GM18867 (cell line): ENCODE results near the gene PKD2L2.
"Not testable (repeated sequence)": the region's sequence is repeated elsewhere in the genome, so short reads cannot be mapped to it uniquely, and the experiment has no call there.

ENCODE experiments used
- ATAC-seq: cut with Tn5 transposase; IDR thresholded peaks from one replicate; pipeline ENCODE4 v1.9.1; 2021; ENCODE audit warnings: mild to moderate bottlenecking, moderate library complexity; ENCODE audit not compliant: unreplicated experiment

Gene PKD2L2

DNA sequence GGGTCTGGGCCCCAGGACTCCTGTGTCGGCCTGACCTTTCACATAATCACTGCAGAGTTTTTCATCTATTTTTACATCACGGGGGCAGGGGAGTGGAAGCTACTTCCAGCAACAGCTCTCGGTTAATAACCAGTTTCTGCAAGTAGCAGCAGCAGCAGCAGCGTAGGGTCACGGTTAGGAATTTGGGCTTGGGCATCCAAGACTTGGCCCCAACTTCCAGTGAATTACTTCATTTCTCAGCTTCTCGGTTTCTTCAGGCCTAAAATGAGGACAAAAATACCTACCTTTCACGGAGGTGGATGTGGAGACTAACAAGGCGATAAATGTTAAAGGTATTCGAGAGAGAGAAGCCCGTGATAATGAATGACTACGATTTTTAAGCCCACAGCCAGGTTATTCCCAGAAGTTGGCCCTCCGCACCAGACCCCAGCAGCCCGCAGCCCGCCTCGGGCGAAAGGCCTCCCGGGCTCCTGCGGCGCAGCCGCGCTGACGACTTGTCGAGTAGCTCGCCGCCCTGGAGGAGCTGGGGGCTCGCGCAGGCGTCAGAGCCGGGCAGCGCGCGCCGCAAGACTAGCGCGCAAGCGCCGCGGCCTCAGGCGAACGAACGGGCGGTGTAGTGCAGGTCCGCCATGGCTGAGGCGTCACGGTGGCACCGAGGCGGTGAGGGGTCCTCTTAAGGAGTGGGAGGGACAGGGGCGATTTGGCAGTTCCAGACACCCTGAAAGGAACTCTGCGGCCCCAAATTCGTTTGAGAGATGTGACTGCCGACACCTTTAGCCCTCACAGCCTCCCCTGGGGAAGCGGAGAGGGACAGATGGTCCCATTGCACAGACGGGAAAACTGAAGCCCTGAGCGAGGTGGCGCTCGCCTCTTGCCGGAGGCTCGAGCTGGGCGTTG is at the start of gene PKD2L2:
PKD2L2 (plus strand) TSS at position 595 of the 897 bp plus-strand sequence; CDS start at position 630, 35 bp downstream.
- ATAC-seq, result peak; percentile 95

GRCh38 chr5:137842296-137842695 is 47.0 kb upstream of the PKD2L2 start:
- peak; percentile 46 for ATAC-seq

- no peak for ATAC-seq
These were observed 45.5 kb upstream of the PKD2L2 start for GRCh38 chr5:137843676-137844299.

DNA sequence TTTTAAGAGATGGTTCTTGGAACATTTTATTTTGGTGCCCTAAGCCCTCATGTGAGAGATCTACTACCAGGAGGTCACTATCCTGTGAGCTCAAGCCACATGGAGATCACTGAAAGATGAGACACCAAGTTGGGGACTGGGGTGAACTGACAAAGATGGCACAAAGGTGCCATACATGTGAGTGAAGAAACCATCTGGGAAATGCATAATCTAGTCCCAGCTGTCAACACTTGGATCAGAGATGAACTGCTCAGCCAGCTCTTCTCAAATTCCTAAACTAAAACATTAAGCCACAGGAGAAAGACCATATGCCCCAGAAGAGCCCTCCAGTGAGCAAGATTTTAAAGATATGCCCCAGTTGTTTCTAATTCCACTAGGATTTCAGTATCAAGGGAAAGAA is 43.8 kb upstream of the PKD2L2 start:
- ATAC-seq, result no peak

DNA sequence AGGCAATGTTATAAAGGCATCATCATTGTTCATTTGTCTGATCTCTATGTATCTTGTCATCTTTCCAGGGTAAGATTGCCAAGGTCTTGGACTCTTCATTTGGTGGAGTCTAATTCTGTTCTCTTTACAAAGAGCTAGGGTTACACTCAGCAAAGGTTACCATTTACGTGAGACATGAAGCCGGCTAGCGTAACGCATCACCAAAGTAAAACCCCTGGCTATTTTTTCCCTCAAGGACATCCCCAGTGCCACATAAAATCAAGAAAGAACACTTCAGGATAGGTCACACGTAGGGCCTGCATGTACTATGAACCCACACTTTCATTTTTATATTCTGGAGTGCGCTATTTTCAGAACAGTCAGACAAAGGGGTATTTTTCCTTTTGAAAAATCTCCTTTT is 41.6 kb upstream of the PKD2L2 start:
- no peak for ATAC-seq

- ATAC-seq, result not testable (repeated sequence)
These were observed 36.1 kb upstream of the PKD2L2 start for GRCh38 chr5:137853165-137853564.

GRCh38 chr5:137856201-137856600 is 33.1 kb upstream of the PKD2L2 start:
- peak; percentile 71 for ATAC-seq

DNA sequence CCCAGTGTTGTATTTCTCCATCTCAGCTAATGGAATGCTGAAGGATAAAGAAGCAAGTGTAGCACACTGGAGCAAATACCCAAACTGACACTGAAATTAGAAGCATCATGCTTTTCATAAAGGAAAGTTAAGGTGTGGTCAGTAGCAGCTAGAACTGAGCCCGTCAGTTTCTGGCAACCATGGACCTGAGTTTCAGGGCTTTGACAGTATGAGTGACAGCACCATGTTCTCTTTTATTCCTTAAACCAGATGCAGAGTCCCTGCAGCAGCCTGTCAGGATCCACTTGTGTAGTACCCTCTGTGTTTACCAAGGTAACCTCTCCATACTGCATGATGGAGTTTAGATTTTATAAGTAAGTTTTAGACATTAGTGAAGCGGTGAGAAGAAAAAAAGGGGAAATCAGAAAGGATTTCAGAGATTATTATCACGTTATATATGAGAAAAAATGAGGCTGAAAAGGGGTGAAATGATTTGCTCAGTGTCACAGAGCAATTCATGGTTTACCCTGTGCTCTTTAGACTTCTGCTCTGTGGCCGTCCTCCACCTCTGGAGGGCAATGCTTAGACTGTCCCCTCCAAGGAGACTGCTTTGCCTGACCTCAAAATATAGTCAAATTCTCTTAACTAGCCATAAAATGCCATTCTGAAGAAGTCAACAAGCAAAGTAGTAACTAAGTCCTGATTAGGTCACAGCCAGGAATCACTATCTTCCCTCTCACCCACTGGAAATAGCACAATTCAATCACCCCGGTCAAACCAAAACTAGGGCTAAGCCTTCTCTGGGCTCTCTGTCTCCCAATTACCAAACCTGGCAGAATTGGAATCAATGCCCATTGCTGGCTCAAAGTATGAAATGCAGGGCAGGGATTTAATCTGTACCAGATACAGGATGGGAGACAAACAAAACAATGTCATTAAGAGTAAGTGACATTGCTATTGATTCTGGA is 32.1 kb upstream of the PKD2L2 start:
- ATAC-seq, result no peak

- peak; percentile 84 for ATAC-seq
These were observed 30.9 kb upstream of the PKD2L2 start for GRCh38 chr5:137858223-137858916.

DNA sequence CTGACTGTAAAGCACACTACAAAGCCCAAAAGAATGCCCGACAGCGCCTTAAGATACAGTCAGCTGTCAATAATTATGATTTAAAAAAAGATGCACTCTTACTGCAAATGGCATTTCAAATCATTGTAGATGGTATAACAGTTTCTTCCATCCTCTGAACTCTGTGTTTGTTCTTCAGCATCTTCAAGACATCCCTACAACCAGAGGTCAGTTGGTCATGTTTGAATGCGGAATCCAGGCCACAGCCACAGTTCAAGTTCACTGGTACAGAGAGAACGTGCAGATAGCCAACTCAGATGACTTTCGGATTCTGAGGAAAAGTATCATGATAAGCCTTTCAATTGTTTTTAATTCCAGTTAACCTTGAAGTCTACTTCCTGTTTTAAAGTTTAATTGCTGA is 30.3 kb upstream of the PKD2L2 start:
- ATAC-seq, result no peak

- ATAC-seq, result no peak
These were observed 27.0 kb upstream of the PKD2L2 start for GRCh38 chr5:137862251-137862650.

GRCh38 chr5:137863653-137864052 is 25.6 kb upstream of the PKD2L2 start:
- not testable (repeated sequence) for ATAC-seq

DNA sequence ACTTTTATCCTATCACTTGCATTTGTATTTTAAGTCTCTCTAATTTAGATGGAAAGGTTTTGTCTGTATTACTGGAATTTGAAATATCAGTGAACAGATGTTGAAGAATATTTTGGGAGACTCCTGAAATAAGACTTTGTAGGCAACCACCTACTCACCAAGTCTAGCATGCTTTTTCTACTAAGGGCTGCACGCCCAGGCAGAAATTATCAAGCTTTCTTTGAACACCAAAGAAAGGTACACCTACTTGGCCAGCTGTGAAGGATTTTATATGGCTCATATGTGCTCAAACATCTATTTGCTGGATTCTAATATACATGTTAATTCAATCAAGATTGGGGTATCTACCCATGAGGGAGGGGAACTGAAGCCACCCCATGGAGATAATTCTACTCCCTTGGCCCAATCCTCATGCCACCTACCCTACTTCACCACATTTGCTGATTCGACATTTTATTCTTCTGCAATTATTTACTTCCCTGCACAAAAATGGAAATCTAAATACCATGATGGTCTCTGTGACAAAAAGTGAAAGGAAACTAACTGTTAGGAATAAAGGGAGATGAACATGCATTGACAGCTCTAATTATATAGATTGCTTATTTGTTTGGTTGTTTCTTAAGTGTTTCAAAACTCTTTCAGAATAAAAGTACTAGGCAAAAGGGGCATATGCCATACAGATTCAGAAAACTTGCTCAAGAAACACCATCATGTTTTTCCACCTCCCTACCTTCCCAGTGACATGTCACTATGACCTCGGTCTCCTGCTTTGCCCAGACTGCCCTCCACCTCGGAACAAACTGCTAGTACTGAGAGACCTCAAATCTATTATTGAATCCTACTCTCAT is 22.5 kb upstream of the PKD2L2 start:
- no peak for ATAC-seq

DNA sequence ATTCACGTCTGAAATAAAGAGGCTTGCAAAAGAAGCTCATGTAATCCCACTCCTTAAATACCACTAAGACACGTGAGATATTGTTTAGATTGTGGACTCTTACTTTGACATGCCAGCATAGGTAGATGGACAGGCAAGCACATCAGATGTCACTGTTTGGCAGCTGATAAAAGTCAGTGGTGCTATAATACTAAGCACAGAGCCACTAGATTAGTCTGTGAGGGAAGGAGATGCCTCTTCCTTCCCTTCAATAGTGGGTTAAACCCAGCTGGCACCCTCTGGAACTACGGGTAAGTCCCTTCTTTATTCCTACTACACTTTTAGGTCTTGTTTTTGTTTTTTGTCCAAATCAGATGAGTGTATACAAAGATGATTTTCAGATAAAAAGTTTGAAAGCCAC is 21.6 kb upstream of the PKD2L2 start, which contains the start of gene MYOT:
MYOT (plus strand) TSS at position 197 of the 400 bp plus-strand sequence. CDS start 2,792 bp downstream, outside the sequence.
- ATAC-seq, result no peak

- ATAC-seq, result no peak
These were observed 18.5 kb upstream of the PKD2L2 start for GRCh38 chr5:137870647-137871339.

GRCh38 chr5:137871571-137871970 is 17.7 kb upstream of the PKD2L2 start:
- ATAC-seq, result no peak

DNA sequence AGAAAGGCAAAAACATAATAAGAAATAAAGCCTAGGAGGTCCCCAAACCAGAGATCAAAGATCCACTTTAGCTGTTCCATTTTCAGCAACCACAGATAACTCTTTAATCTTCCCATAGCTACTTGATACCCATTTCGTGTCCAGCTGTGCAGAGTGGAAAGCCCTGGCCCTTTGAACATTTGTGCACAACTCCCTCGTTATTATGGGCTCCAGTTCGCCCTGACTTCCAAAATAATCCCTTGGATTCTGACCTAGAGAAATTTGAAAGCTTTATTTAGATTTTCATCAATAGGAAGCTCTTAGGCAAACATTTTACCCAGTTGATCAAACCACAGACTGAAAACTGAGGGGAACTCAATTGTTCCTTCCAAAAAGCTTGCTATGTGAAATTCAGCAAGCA is 16.8 kb upstream of the PKD2L2 start:
- no peak for ATAC-seq

DNA sequence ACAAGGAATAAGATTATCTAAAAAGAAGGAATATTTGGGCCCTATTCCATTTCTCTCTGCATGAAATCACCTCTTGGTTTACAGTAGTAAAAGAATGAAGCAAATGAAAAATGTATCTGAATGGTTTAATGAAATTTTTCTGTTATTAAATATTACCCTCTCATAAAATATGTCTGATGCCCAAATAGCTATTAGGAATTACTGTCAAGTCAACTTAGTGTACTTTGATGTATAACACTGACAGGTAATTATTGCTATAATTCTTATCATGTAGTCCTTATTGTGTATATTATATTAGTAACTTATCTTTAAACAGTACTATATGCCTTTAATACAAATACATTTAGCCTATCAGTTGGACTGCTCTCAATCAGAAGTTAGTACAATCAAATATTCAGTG is 13.2 kb upstream of the PKD2L2 start:
- ATAC-seq, result no peak

GRCh38 chr5:137880313-137880712 is 8.9 kb upstream of the PKD2L2 start:
- no peak for ATAC-seq
